Lung (tissue), 12 donors: ENCODE measurements around the gene AKT1. TPM values are rescaled to one million over a fixed set of nuclear protein-coding genes. Genes with fewer than 3 reads are reported as not detected.

Experiments used
- ATAC-seq: fragments of 200-7000 bp; cut with Tn5 transposase; one replicate; pipeline ENCODE4 v1.9.1; 2020; ENCODE audit warnings: moderate number of reproducible peaks; ENCODE audit not compliant: insufficient read depth, low FRiP score
- DNase-seq, 3 donors: peaks; one replicate each; pipeline ENCODE4 v3.0.0-alpha.2; 2013 to 2017
- H3K27ac ChIP-seq, 2 donors: one replicate each; pipeline ENCODE4 v1.5.1; 2013; ENCODE audit warnings: mild to moderate bottlenecking in 2 of 2, moderate library complexity in 2 of 2, control low read depth in 1 of 2, inconsistent platforms in 1 of 2, low read depth in 1 of 2, low read length in 1 of 2
- H3K27me3 ChIP-seq, 3 donors: one replicate each; pipeline ENCODE4 v1.5.1; 2013; ENCODE audit warnings: low read length in 2 of 3; ENCODE audit not compliant: control insufficient read depth in 3 of 3, insufficient read depth in 3 of 3
- H3K36me3 ChIP-seq, 4 donors: one replicate each; pipeline ENCODE4 v1.5.1; 2013; ENCODE audit warnings: low read length in 4 of 4, mild to moderate bottlenecking in 1 of 4, moderate library complexity in 1 of 4; ENCODE audit not compliant: control insufficient read depth in 4 of 4, insufficient read depth in 4 of 4
- H3K4me1 ChIP-seq, 5 donors: one replicate each; pipeline ENCODE4 v1.5.1; 2013; ENCODE audit warnings: low read length in 5 of 5, mild to moderate bottlenecking in 2 of 5, moderate library complexity in 1 of 5; ENCODE audit not compliant: control insufficient read depth in 5 of 5, insufficient read depth in 5 of 5
- H3K4me3 ChIP-seq: one replicate; pipeline ENCODE4 v1.5.1; 2013; ENCODE audit warnings: mild to moderate bottlenecking, control low read depth, moderate library complexity
- H3K9ac ChIP-seq, 2 donors: one replicate each; pipeline ENCODE4 v1.5.1; 2013; ENCODE audit warnings: low read length in 2 of 2, control low read depth in 1 of 2; ENCODE audit not compliant: insufficient read depth in 1 of 2
- H3K9me3 ChIP-seq, 4 donors: one replicate each; pipeline ENCODE4 v1.5.1; 2013; ENCODE audit warnings: low read length in 3 of 4, mild to moderate bottlenecking in 1 of 4, moderate library complexity in 1 of 4; ENCODE audit not compliant: control insufficient read depth in 4 of 4, insufficient read depth in 3 of 4
- CTCF ChIP-seq: IDR thresholded peaks from 2 replicates; pipeline ENCODE4 v1.5.1; 2012; ENCODE audit warnings: mild to moderate bottlenecking; ENCODE audit errors: control extremely low read depth, extremely low read depth
- WGBS, 2 donors: extraction: QIAGEN DNeasy Blood & Tissue Kit; methylation state at CpG; one replicate each; pipeline ENCODE4 v1.1.7; 2013; 5-methylcytosine and 5-hydroxymethylcytosine counted together
- polyA plus RNA-seq, 2 donors: library from polyadenylated mRNA; stranded (reverse); fragments of 200-250 nt; gene quantifications; one replicate each; pipeline ENCODE4 v1.2.1, GENCODE V29; 2013
- total RNA-seq, 2 donors: library from RNA; depleted of rRNA in 1 of 2; stranded (reverse); fragments of >200 nt in 1 of 2; gene quantifications; one replicate each; pipeline ENCODE4 v1.2.1, GENCODE V29; 2014 to 2021
- donor health status: control.
- donor health status: control.
- donor health status: Bipolar disorder and iron deficiency.
- donor health status: healthy.
- donor health status: DM: yes; HTN: yes; CAD: no.

The AKT1 gene
- total and polyA plus RNA-seq, 4 donors, result 142 to 224 (median 160) TPM

- Histone ChIP-seq H3K4me1 (peaks cover 0 to 46% (median 24%) of the 10 kb centered on the region in 5 donors), H3K27me3 (no peaks in the 10 kb centered on the region), H3K4me3 (no peak overlapping the region), H3K9ac (peak overlapping the region in 1 of 2 donors; percentile 54), H3K9me3 (no peaks in the 10 kb centered on the region), H3K36me3 (peaks cover 0 to 3% (median 1%) of the 10 kb centered on the region in 4 donors), H3K27ac (peak overlapping the region in 1 of 2 donors; percentile 0)
- 81 to 91% methylated on average over 13 of the region's 13 CpGs for WGBS, 2 donors
- DNase-seq (peak in 1 of 3 donors; percentile 42), ATAC-seq (no peak)
- no peak for TF ChIP-seq CTCF
Observed at GRCh38 chr14:104746071-104746545, 49.4 kb downstream of the AKT1 start.

GRCh38 chr14:104745431-104745830 lies 50.1 kb downstream of the AKT1 start:
- H3K4me1 ChIP-seq, result peaks cover 0 to 46% (median 24%) of the 10 kb centered on the region in 5 donors
- ATAC-seq, result no peak
- H3K9ac ChIP-seq, result peak overlapping the region in 1 of 2 donors; percentile 54
- H3K27me3 ChIP-seq, result no peaks in the 10 kb centered on the region
- no peak overlapping the region for H3K4me3 ChIP-seq
- WGBS, 2 donors, result 94 to 95% methylated on average over 9 of the region's 9 CpGs
- H3K27ac ChIP-seq, result no peak overlapping the region
- H3K36me3 ChIP-seq, result peaks cover 0 to 3% (median 1%) of the 10 kb centered on the region in 4 donors
- no peak for DNase-seq
- no peaks in the 10 kb centered on the region for H3K9me3 ChIP-seq
- TF ChIP-seq CTCF, result no peak

GRCh38 chr14:104744484-104744883 lies 51.1 kb downstream of the AKT1 start:
- Histone ChIP-seq H3K9ac (no peak overlapping the region), H3K9me3 (no peaks in the 10 kb centered on the region), H3K27ac (no peak overlapping the region), H3K4me3 (no peak overlapping the region), H3K4me1 (peaks cover 0 to 43% (median 24%) of the 10 kb centered on the region in 5 donors), H3K27me3 (no peaks in the 10 kb centered on the region), H3K36me3 (peaks cover 0 to 4% (median 2%) of the 10 kb centered on the region in 4 donors)
- TF ChIP-seq CTCF, result no peak
- ATAC-seq (no peak), DNase-seq (no peak)
- WGBS, 2 donors, result 95% methylated on average over 10 of the region's 10 CpGs
